Neural progenitor cell (in vitro differentiated cells): Measurements from ENCODE around the gene NFATC2. TPM values are rescaled to one million over a fixed set of nuclear protein-coding genes. Genes with fewer than 3 reads are reported as not detected.

Experiments
- DNase-seq: peaks from one replicate; pipeline ENCODE4 v3.0.0-alpha.2; 2016; ENCODE audit warnings: low spot score
- H2AFZ ChIP-seq: fragments of 200-600 bp; sonication (generic); replicated peaks from 2 replicates; pipeline ENCODE4 v1.6.1; 2016; ENCODE audit warnings: antibody characterized with exemption
- H3F3A ChIP-seq: fragments of 200-600 bp; sonication (generic); 2 replicates; pipeline ENCODE4 v1.6.1; 2016; ENCODE audit warnings: antibody characterized with exemption, low read depth
- H3K27ac ChIP-seq: fragments of 200-600 bp; sonication (generic); 2 replicates; pipeline ENCODE4 v1.5.1; 2016; ENCODE audit warnings: mild to moderate bottlenecking
- H3K27me3 ChIP-seq: fragments of 200-600 bp; sonication (generic); 2 replicates; pipeline ENCODE4 v1.6.1; 2016; ENCODE audit warnings: mild to moderate bottlenecking, moderate library complexity
- H3K36me3 ChIP-seq: fragments of 200-600 bp; sonication (generic); 2 replicates; pipeline ENCODE4 v1.5.1; 2016
- H3K4me1 ChIP-seq: fragments of 200-600 bp; sonication (generic); 2 replicates; pipeline ENCODE4 v1.6.1; 2016; ENCODE audit warnings: mixed run types
- H3K4me2 ChIP-seq: fragments of 200-600 bp; sonication (generic); 2 replicates; pipeline ENCODE4 v1.6.1; 2016
- H3K4me3 ChIP-seq: fragments of 200-600 bp; sonication (generic); 2 replicates; pipeline ENCODE4 v1.5.1; 2016
- H3K79me2 ChIP-seq: fragments of 200-600 bp; sonication (generic); 2 replicates; pipeline ENCODE4 v1.6.1; 2016; ENCODE audit warnings: low read depth
- H3K9ac ChIP-seq: fragments of 200-600 bp; sonication (generic); 2 replicates; pipeline ENCODE4 v1.6.1; 2016
- H3K9me3 ChIP-seq: fragments of 200-600 bp; sonication (generic); 2 replicates; pipeline ENCODE4 v1.5.1; 2016; ENCODE audit warnings: low read depth
- H4K20me1 ChIP-seq: fragments of 200-600 bp; sonication (generic); 2 replicates; pipeline ENCODE4 v1.6.1; 2016; ENCODE audit warnings: low read depth
- H3K27ac Mint-ChIP-seq: 3 replicates; pipeline ENCODE4 v1.8.0; 2021; ENCODE audit warnings: mixed read lengths
- H3K27me3 Mint-ChIP-seq: 2 replicates; pipeline ENCODE4 v1.8.0; 2022; ENCODE audit warnings: low read depth, mild to moderate bottlenecking, inconsistent platforms, moderate library complexity, mixed read lengths; ENCODE audit not compliant: insufficient read depth
- H3K36me3 Mint-ChIP-seq: 3 replicates; pipeline ENCODE4 v1.8.0; 2021; ENCODE audit warnings: mixed read lengths
- H3K4me1 Mint-ChIP-seq: 3 replicates; pipeline ENCODE4 v1.8.0; 2021; ENCODE audit warnings: mixed read lengths
- H3K4me3 Mint-ChIP-seq: 3 replicates; pipeline ENCODE4 v1.8.0; 2021; ENCODE audit warnings: mild to moderate bottlenecking, moderate library complexity, mixed read lengths
- H3K9me3 Mint-ChIP-seq: 3 replicates; pipeline ENCODE4 v1.8.0; 2020; ENCODE audit warnings: mixed read lengths
- EZH2 ChIP-seq: fragments of 200-600 bp; sonication (generic); IDR thresholded peaks from 2 replicates; pipeline ENCODE4 v1.6.1; 2017; ENCODE audit warnings: antibody characterized with exemption, mild to moderate bottlenecking, moderate library complexity
- EZH2phosphoT487 ChIP-seq: fragments of 200-600 bp; sonication (generic); IDR thresholded peaks from 2 replicates; pipeline ENCODE4 v1.6.1; 2017; ENCODE audit warnings: antibody characterized with exemption
- total RNA-seq: library from RNA; depleted of rRNA; stranded (reverse); fragments of >200 nt; gene quantifications from 2 replicates; pipeline ENCODE4 v1.2.3, GENCODE V29; 2015; ENCODE audit warnings: low replicate concordance
- TF ChIP-seq, protein P1 (sequence below): fragments of 200-600 bp; sonication (generic); IDR thresholded peaks from 2 replicates; pipeline ENCODE4 v1.5.1; 2017; ENCODE audit warnings: antibody characterized with exemption, mild to moderate bottlenecking

Gene NFATC2
- total RNA-seq, 1 donor from 2014 or later, result 0.19 TPM

DNA sequence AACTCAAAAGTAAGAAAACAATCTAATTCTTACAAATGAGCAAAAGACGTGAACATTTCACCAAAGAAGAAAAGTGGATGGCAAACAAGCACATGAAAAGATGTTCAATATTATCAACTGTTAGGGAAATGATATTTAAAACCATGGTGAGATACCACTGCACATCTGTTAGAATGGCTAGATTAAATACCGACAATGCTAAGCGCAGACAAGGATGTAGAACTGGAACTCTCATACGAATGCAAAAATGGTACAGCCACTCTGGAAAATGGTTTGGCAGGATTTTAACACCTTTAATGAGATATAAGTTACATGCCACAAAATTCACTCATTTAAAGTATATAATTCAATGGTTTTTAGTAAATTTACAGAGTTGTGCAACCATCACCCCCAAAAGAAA, 44.6 kb upstream of the NFATC2 start:
- H3K4me1 Mint-ChIP-seq, result no peaks in the 10 kb centered on the region
- H3K27me3 Mint-ChIP-seq, result no peaks in the 10 kb centered on the region
- Histone ChIP-seq H3F3A (no peaks in the 10 kb centered on the region), H3K27me3 (no peaks in the 10 kb centered on the region), H2AFZ (no peak overlapping the region), H3K4me3 (no peak overlapping the region), H3K27ac (no peak overlapping the region), H3K36me3 (no peaks in the 10 kb centered on the region), H3K9ac (no peak overlapping the region), H3K9me3 (no peaks in the 10 kb centered on the region), H3K4me2 (no peak overlapping the region), H3K79me2 (no peaks in the 10 kb centered on the region), H4K20me1 (no peaks in the 10 kb centered on the region), H3K4me1 (no peaks in the 10 kb centered on the region)
- TF ChIP-seq, protein P1, sequence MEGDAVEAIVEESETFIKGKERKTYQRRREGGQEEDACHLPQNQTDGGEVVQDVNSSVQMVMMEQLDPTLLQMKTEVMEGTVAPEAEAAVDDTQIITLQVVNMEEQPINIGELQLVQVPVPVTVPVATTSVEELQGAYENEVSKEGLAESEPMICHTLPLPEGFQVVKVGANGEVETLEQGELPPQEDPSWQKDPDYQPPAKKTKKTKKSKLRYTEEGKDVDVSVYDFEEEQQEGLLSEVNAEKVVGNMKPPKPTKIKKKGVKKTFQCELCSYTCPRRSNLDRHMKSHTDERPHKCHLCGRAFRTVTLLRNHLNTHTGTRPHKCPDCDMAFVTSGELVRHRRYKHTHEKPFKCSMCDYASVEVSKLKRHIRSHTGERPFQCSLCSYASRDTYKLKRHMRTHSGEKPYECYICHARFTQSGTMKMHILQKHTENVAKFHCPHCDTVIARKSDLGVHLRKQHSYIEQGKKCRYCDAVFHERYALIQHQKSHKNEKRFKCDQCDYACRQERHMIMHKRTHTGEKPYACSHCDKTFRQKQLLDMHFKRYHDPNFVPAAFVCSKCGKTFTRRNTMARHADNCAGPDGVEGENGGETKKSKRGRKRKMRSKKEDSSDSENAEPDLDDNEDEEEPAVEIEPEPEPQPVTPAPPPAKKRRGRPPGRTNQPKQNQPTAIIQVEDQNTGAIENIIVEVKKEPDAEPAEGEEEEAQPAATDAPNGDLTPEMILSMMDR, result no peak
- TF ChIP-seq EZH2 (no peak), EZH2phosphoT487 (no peak)
- no peak overlapping the region for H3K4me3 Mint-ChIP-seq
- H3K36me3 Mint-ChIP-seq, result no peaks in the 10 kb centered on the region
- H3K9me3 Mint-ChIP-seq, result no peaks in the 10 kb centered on the region
- DNase-seq, result no peak
- no peak overlapping the region for H3K27ac Mint-ChIP-seq

DNA sequence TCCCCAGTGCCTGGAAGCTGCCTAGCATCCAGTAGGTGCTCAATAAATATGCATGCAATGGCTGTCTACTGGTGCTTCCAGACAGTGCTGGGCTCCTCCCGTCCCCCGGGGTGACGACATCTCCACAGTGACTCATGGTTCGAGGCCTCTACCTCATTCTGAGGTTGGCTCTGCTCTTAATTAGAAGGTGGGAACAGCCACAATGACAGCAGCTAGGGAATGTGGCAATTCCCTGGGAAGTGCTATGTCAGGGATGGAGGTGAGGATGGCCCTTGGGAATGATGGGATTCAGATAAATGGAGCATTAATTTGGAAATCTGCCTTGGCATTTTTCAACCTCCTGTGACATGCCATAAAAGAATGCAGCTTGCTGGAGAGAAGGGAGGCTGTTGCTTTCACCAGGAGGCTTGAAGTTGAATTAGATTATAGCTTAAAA, 43.5 kb upstream of the NFATC2 start:
- Histone ChIP-seq H3F3A (no peaks in the 10 kb centered on the region), H2AFZ (no peak overlapping the region), H3K27me3 (no peaks in the 10 kb centered on the region), H3K4me1 (no peaks in the 10 kb centered on the region), H3K79me2 (no peaks in the 10 kb centered on the region), H3K4me2 (no peak overlapping the region), H3K4me3 (no peak overlapping the region), H3K9me3 (no peaks in the 10 kb centered on the region), H3K36me3 (no peaks in the 10 kb centered on the region), H3K27ac (no peak overlapping the region), H4K20me1 (no peaks in the 10 kb centered on the region), H3K9ac (no peak overlapping the region)
- H3K27me3 Mint-ChIP-seq, result no peaks in the 10 kb centered on the region
- no peaks in the 10 kb centered on the region for H3K4me1 Mint-ChIP-seq
- DNase-seq, result no peak
- H3K9me3 Mint-ChIP-seq, result no peaks in the 10 kb centered on the region
- no peak overlapping the region for H3K4me3 Mint-ChIP-seq
- H3K36me3 Mint-ChIP-seq, result no peaks in the 10 kb centered on the region
- H3K27ac Mint-ChIP-seq, result no peak overlapping the region
- TF ChIP-seq EZH2, result no peak
- TF ChIP-seq, protein P1, result no peak
- no peak for TF ChIP-seq EZH2phosphoT487

DNA sequence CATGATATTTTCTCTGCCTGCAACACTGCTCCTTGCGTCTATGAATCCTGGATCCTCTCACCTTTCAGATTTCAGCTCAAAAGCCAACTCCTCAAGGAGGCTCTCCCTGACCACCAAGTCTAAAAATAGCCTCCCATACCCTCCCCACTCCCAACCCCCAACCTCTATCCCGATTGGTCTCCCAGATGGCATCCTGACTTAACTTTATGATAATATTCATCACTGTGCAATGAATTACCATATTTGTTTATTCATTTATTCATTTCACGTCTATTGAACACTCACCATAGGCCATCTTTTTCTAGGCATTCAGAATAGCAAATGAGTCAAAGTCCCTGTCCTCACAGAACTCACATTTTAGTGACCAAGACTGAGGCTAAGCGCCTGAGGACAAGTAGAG, 42.6 kb upstream of the NFATC2 start:
- no peaks in the 10 kb centered on the region for H3K4me1 Mint-ChIP-seq
- no peak for DNase-seq
- no peaks in the 10 kb centered on the region for H3F3A ChIP-seq
- H3K36me3 ChIP-seq, result no peaks in the 10 kb centered on the region
- no peaks in the 10 kb centered on the region for H3K36me3 Mint-ChIP-seq
- no peak overlapping the region for H3K9ac ChIP-seq
- no peaks in the 10 kb centered on the region for H3K27me3 ChIP-seq
- no peak overlapping the region for H3K27ac ChIP-seq
- no peaks in the 10 kb centered on the region for H3K79me2 ChIP-seq
- H3K9me3 ChIP-seq, result no peaks in the 10 kb centered on the region
- TF ChIP-seq, protein P1, result no peak
- TF ChIP-seq EZH2 (no peak), EZH2phosphoT487 (no peak)
- no peaks in the 10 kb centered on the region for H3K9me3 Mint-ChIP-seq
- no peaks in the 10 kb centered on the region for H4K20me1 ChIP-seq
- H3K4me1 ChIP-seq, result no peaks in the 10 kb centered on the region
- no peak overlapping the region for H3K4me3 Mint-ChIP-seq
- no peak overlapping the region for H3K4me3 ChIP-seq
- H3K27me3 Mint-ChIP-seq, result no peaks in the 10 kb centered on the region
- H3K27ac Mint-ChIP-seq, result no peak overlapping the region
- H2AFZ ChIP-seq, result no peak overlapping the region
- H3K4me2 ChIP-seq, result no peak overlapping the region

DNA sequence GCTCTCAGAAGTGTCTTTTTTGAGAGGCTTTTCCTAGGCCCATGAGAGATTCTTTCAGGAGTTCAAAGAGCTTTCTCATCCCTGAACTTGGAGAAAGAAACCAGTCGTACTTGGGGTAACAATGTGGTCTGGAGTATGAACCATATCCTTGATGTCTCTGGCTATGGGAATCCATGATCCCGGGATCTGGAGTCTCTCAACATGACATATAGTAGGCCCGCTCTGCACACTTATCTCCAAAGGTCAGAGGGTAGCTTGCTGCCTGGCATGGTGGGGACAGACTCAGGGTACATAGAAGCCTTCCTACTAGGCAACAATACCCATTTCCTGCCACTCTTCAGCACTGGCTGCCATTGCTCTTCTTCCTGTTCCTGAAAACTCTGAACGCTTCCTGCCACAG, 42.2 kb upstream of the NFATC2 start:
- Mint-ChIP-seq H3K36me3 (no peaks in the 10 kb centered on the region), H3K9me3 (no peaks in the 10 kb centered on the region), H3K4me3 (no peak overlapping the region), H3K27me3 (no peaks in the 10 kb centered on the region), H3K4me1 (no peaks in the 10 kb centered on the region), H3K27ac (no peak overlapping the region)
- Histone ChIP-seq H3K79me2 (no peaks in the 10 kb centered on the region), H3K27me3 (no peaks in the 10 kb centered on the region), H3K4me3 (no peak overlapping the region), H4K20me1 (no peaks in the 10 kb centered on the region), H3K9me3 (no peaks in the 10 kb centered on the region), H3K4me1 (no peaks in the 10 kb centered on the region), H3K4me2 (no peak overlapping the region), H3K27ac (no peak overlapping the region), H2AFZ (no peak overlapping the region), H3F3A (no peaks in the 10 kb centered on the region), H3K36me3 (no peaks in the 10 kb centered on the region), H3K9ac (no peak overlapping the region)
- TF ChIP-seq EZH2 (no peak), EZH2phosphoT487 (no peak)
- TF ChIP-seq, protein P1, result no peak
- no peak for DNase-seq
